H9 (cell line): Measurements from ENCODE around the gene PM20D2. TPM values are rescaled to one million over a fixed set of nuclear protein-coding genes. Genes with fewer than 3 reads are reported as not detected.

Source experiments
- DNase-seq: peaks from one replicate; pipeline ENCODE4 v3.0.0-alpha.2; 2017
- H2AFZ ChIP-seq: one replicate; pipeline ENCODE4 v1.6.1; 2013; ENCODE audit warnings: mild to moderate bottlenecking, low read length, control low read depth, moderate library complexity
- H2AK5ac ChIP-seq: 2 replicates; pipeline ENCODE4 v1.6.1; 2013; ENCODE audit warnings: low read length, control low read depth, mixed read lengths; ENCODE audit not compliant: insufficient read length
- H2BK120ac ChIP-seq: one replicate; pipeline ENCODE4 v1.6.1; 2013; ENCODE audit warnings: low read depth, mild to moderate bottlenecking, low read length, control low read depth, inconsistent platforms; ENCODE audit not compliant: poor library complexity, severe bottlenecking
- H2BK12ac ChIP-seq: 2 replicates; pipeline ENCODE4 v1.6.1; 2013; ENCODE audit warnings: low read length, control low read depth, mixed read lengths, low read depth; ENCODE audit not compliant: insufficient read length
- H2BK15ac ChIP-seq: 2 replicates; pipeline ENCODE4 v1.6.1; 2013; ENCODE audit warnings: low read depth, low read length, control low read depth
- H2BK20ac ChIP-seq: one replicate; pipeline ENCODE4 v1.6.1; 2013; ENCODE audit warnings: low read depth, mild to moderate bottlenecking, low read length, control low read depth, inconsistent platforms; ENCODE audit not compliant: poor library complexity, severe bottlenecking
- H2BK5ac ChIP-seq: 2 replicates; pipeline ENCODE4 v1.6.1; 2013; ENCODE audit warnings: low read length, control low read depth, mixed read lengths; ENCODE audit not compliant: insufficient read length
- H3K14ac ChIP-seq: 2 replicates; pipeline ENCODE4 v1.6.1; 2013; ENCODE audit warnings: low read length, control low read depth; ENCODE audit not compliant: insufficient read depth
- H3K18ac ChIP-seq: 2 replicates; pipeline ENCODE4 v1.6.1; 2013; ENCODE audit warnings: low read depth, mild to moderate bottlenecking, mixed read lengths, low read length, control low read depth; ENCODE audit not compliant: insufficient read length
- H3K23ac ChIP-seq: 2 replicates; pipeline ENCODE4 v1.6.1; 2013; ENCODE audit warnings: low read length, control low read depth, mixed read lengths, low read depth; ENCODE audit not compliant: insufficient read length
- H3K23me2 ChIP-seq: 2 replicates; pipeline ENCODE4 v1.6.1; 2013; ENCODE audit warnings: low read depth, mild to moderate bottlenecking, mixed read lengths, low read length, control low read depth; ENCODE audit not compliant: insufficient read length, poor library complexity, severe bottlenecking
- H3K27ac ChIP-seq: 2 replicates; pipeline ENCODE4 v1.5.1; 2013; ENCODE audit warnings: low read length, control low read depth, mixed read lengths, low read depth; ENCODE audit not compliant: insufficient read length
- H3K27me3 ChIP-seq: 2 replicates; pipeline ENCODE4 v1.6.1; 2013; ENCODE audit warnings: low read length, control low read depth, inconsistent platforms; ENCODE audit not compliant: insufficient read depth
- H3K4ac ChIP-seq: 2 replicates; pipeline ENCODE4 v1.6.1; 2013; ENCODE audit warnings: low read depth, mild to moderate bottlenecking, control low read depth, inconsistent platforms, low read length, moderate library complexity
- H3K4me1 ChIP-seq: 2 replicates; pipeline ENCODE4 v1.6.1; 2013; ENCODE audit warnings: low read length, control low read depth, inconsistent platforms; ENCODE audit not compliant: insufficient read depth
- H3K4me2 ChIP-seq: 2 replicates; pipeline ENCODE4 v1.6.1; 2013; ENCODE audit warnings: low read length, control low read depth, mixed read lengths; ENCODE audit not compliant: insufficient read length, insufficient read depth
- H3K56ac ChIP-seq: 2 replicates; pipeline ENCODE4 v1.6.1; 2013; ENCODE audit warnings: low read depth, mild to moderate bottlenecking, mixed read lengths, low read length, control low read depth; ENCODE audit not compliant: insufficient read length
- H3K79me1 ChIP-seq: 2 replicates; pipeline ENCODE4 v1.6.1; 2013; ENCODE audit warnings: low read depth, mild to moderate bottlenecking, moderate library complexity, low read length, control low read depth, inconsistent platforms; ENCODE audit not compliant: insufficient read depth, poor library complexity, severe bottlenecking
- H3K79me2 ChIP-seq: 2 replicates; pipeline ENCODE4 v1.6.1; 2013; ENCODE audit warnings: low read length, control low read depth, inconsistent platforms; ENCODE audit not compliant: insufficient read depth
- H3K9ac ChIP-seq: 2 replicates; pipeline ENCODE4 v1.6.1; 2013; ENCODE audit warnings: low read length, control low read depth, mixed read lengths; ENCODE audit not compliant: insufficient read length; ENCODE audit errors: extremely low read depth
- H3K9me3 ChIP-seq: one replicate; pipeline ENCODE4 v1.6.1; 2013; ENCODE audit warnings: low read depth, low read length, inconsistent platforms; ENCODE audit not compliant: control insufficient read depth
- H3T11ph ChIP-seq: one replicate; pipeline ENCODE4 v1.6.1; 2013; ENCODE audit warnings: mild to moderate bottlenecking, low read length, control low read depth, inconsistent platforms
- H4K20me1 ChIP-seq: one replicate; pipeline ENCODE4 v1.6.1; 2013; ENCODE audit not compliant: control insufficient read depth, insufficient read length, insufficient read depth
- H4K5ac ChIP-seq: 2 replicates; pipeline ENCODE4 v1.6.1; 2013; ENCODE audit warnings: low read depth, mild to moderate bottlenecking, mixed read lengths, low read length, control low read depth; ENCODE audit not compliant: insufficient read length
- H4K8ac ChIP-seq: replicated peaks from 2 replicates; pipeline ENCODE4 v1.6.1; 2013; ENCODE audit warnings: low read length, control low read depth, mixed read lengths, low read depth; ENCODE audit not compliant: insufficient read length
- H4K91ac ChIP-seq: 2 replicates; pipeline ENCODE4 v1.6.1; 2013; ENCODE audit warnings: low read depth, mild to moderate bottlenecking, moderate library complexity, mixed read lengths, low read length, control low read depth; ENCODE audit not compliant: insufficient read length
- H3K27ac Mint-ChIP-seq, 3 experiments: 2 replicates in 2 of 3; 3 replicates in 1 of 3; pipeline ENCODE4 v1.8.0; 2020 to 2021; ENCODE audit warnings: mixed read lengths in 3 of 3, mild to moderate bottlenecking in 1 of 3, moderate library complexity in 1 of 3
- H3K27me3 Mint-ChIP-seq: 2 replicates; pipeline ENCODE4 v1.8.0; 2021; ENCODE audit warnings: low read depth, mild to moderate bottlenecking, moderate library complexity, mixed read lengths
- H3K36me3 Mint-ChIP-seq, 3 experiments: 2 replicates in 2 of 3; 3 replicates in 1 of 3; pipeline ENCODE4 v1.8.0; 2020 to 2021; ENCODE audit warnings: low read depth in 3 of 3, mixed read lengths in 3 of 3; ENCODE audit not compliant: insufficient read depth in 1 of 3
- H3K4me1 Mint-ChIP-seq, 2 experiments: 2 replicates each; pipeline ENCODE4 v1.8.0; 2020; ENCODE audit warnings: mixed read lengths in 2 of 2
- H3K4me3 Mint-ChIP-seq, 2 experiments: 2 replicates in 1 of 2; 3 replicates in 1 of 2; pipeline ENCODE4 v1.8.0; 2020 to 2021; ENCODE audit warnings: mild to moderate bottlenecking in 2 of 2, mixed read lengths in 2 of 2, moderate library complexity in 1 of 2
- H3K9me3 Mint-ChIP-seq, 2 experiments: 2 replicates in 1 of 2; 3 replicates in 1 of 2; pipeline ENCODE4 v1.8.0; 2020; ENCODE audit warnings: mild to moderate bottlenecking in 2 of 2, mixed read lengths in 2 of 2, moderate library complexity in 1 of 2
- WGBS: extraction: QIAGEN DNeasy Blood & Tissue Kit; methylation state at CpG from one replicate; pipeline ENCODE4 v1.1.7; 2013; ENCODE audit warnings: missing lambda C conversion rate, low lambda C conversion rate, mixed read lengths; ENCODE audit not compliant: insufficient read length; ENCODE audit errors: extremely low coverage; 5-methylcytosine and 5-hydroxymethylcytosine counted together
- total RNA-seq: library from RNA; stranded (reverse); gene quantifications from 2 replicates; pipeline ENCODE4 v1.2.1, GENCODE V29; 2021
- TF ChIP-seq, protein P1 (sequence below): fragments of 200-600 bp; sonication (generic); conservative IDR thresholded peaks from 3 replicates; pipeline ENCODE4 v1.8.0; 2021; ENCODE audit warnings: antibody characterized with exemption, mild to moderate bottlenecking

The PM20D2 gene
- total RNA-seq, 1 experiment from 2014 or later: 8.3 TPM

DNA sequence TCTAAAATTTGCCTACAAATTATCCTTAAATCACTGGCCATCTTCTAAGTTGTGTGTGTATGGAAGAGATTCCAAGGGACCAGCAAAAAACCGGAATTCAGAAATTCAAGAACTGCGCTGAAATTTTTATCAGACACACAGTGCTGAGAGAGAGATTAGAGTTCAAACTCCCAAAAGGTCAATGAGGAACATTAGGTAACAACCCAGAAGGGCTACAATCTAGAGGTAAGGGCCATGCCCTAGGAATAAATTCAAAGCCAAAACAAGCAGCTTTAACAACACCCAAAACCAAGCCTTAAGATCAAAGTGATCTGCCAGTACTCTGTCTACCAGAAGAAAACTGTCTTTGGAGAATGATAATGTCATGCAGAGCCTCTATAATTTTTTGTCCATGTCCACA lies 45.7 kb upstream of the PM20D2 start:
- Histone ChIP-seq H3K56ac (no peak overlapping the region), H2AK5ac (no peak overlapping the region), H2AFZ (no peak overlapping the region), H3K23ac (no peak overlapping the region), H3K14ac (no peak overlapping the region), H2BK15ac (no peak overlapping the region), H4K20me1 (no peaks in the 10 kb centered on the region), H3K79me1 (no peaks in the 10 kb centered on the region), H2BK5ac (no peak overlapping the region), H4K91ac (no peak overlapping the region), H2BK120ac (no peak overlapping the region), H3K9me3 (no peaks in the 10 kb centered on the region), H3K4me2 (no peak overlapping the region), H2BK20ac (no peak overlapping the region), H3K27ac (no peak overlapping the region), H2BK12ac (no peak overlapping the region), H4K5ac (no peak overlapping the region), H3K27me3 (no peaks in the 10 kb centered on the region), H3K4me1 (no peaks in the 10 kb centered on the region), H3K9ac (no peak overlapping the region), H3T11ph (no peak overlapping the region), H3K23me2 (no peaks in the 10 kb centered on the region), H3K18ac (no peak overlapping the region), H3K79me2 (no peaks in the 10 kb centered on the region), H3K4ac (no peak overlapping the region), H4K8ac (no peak overlapping the region)
- no peak for DNase-seq
- Mint-ChIP-seq H3K27ac (no peak overlapping the region; a peak in 1 of 7 replicates), H3K4me1 (no peaks in the 10 kb centered on the region), H3K36me3 (peaks cover 2 to 25% (median 23%) of the 10 kb centered on the region in 3 experiments; a peak in 6 of 7 replicates), H3K9me3 (no peaks in the 10 kb centered on the region), H3K27me3 (no peaks in the 10 kb centered on the region), H3K4me3 (no peak overlapping the region)
- WGBS: no CpG with 5 or more reads among the region's 2 CpGs
- TF ChIP-seq, protein P1, sequence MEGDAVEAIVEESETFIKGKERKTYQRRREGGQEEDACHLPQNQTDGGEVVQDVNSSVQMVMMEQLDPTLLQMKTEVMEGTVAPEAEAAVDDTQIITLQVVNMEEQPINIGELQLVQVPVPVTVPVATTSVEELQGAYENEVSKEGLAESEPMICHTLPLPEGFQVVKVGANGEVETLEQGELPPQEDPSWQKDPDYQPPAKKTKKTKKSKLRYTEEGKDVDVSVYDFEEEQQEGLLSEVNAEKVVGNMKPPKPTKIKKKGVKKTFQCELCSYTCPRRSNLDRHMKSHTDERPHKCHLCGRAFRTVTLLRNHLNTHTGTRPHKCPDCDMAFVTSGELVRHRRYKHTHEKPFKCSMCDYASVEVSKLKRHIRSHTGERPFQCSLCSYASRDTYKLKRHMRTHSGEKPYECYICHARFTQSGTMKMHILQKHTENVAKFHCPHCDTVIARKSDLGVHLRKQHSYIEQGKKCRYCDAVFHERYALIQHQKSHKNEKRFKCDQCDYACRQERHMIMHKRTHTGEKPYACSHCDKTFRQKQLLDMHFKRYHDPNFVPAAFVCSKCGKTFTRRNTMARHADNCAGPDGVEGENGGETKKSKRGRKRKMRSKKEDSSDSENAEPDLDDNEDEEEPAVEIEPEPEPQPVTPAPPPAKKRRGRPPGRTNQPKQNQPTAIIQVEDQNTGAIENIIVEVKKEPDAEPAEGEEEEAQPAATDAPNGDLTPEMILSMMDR: no peak
